ENCODE measurements around the gene PRKAR2A.
A peak's percentile ranks its signal among the peaks of the same experiment; 100 is the strongest.
"Not testable (repeated sequence)": the region's sequence is repeated elsewhere in the genome, so short reads cannot be mapped to it uniquely, and the experiment has no call there.

PRKAR2A gene

GRCh38 chr3:48776854-48777253, 70.8 kb downstream of the PRKAR2A start:
- DNase-seq: no peak

- DNase-seq: no peak
Observed at GRCh38 chr3:48770192-48770502, 77.5 kb downstream of the PRKAR2A start.

GRCh38 chr3:48765376-48765775, 82.3 kb downstream of the PRKAR2A start:
- no peak for DNase-seq

- no peak for DNase-seq
Observed at GRCh38 chr3:48762816-48763215, 84.9 kb downstream of the PRKAR2A start.

- not testable (repeated sequence) for DNase-seq
Observed at GRCh38 chr3:48759991-48760540, 87.6 kb downstream of the PRKAR2A start.

- not testable (repeated sequence) for DNase-seq
Observed at GRCh38 chr3:48759531-48759930, 88.1 kb downstream of the PRKAR2A start.

GRCh38 chr3:48759071-48759470, 88.6 kb downstream of the PRKAR2A start:
- no peak for DNase-seq

GRCh38 chr3:48756640-48757039, 91.0 kb downstream of the PRKAR2A start:
- no peak for DNase-seq

GRCh38 chr3:48750856-48751255, 96.8 kb downstream of the PRKAR2A start:
- DNase-seq: no peak

- DNase-seq: peak; percentile 42
Observed at GRCh38 chr3:48748754-48749153, 98.9 kb downstream of the PRKAR2A start.

- peak; percentile 41 for DNase-seq
Observed at GRCh38 chr3:48747706-48748105, 100.0 kb downstream of the PRKAR2A start.

- DNase-seq: peak; percentile 87
Observed at GRCh38 chr3:48747015-48747615, 100.6 kb downstream of the PRKAR2A start.

GRCh38 chr3:48743773-48744172, 103.9 kb downstream of the PRKAR2A start:
- DNase-seq: no peak

- not testable (repeated sequence) for DNase-seq
Observed at GRCh38 chr3:48741226-48741625, 106.4 kb downstream of the PRKAR2A start.

GRCh38 chr3:48739955-48740823, 107.5 kb downstream of the PRKAR2A start:
- peak; percentile 91 for DNase-seq

- DNase-seq: no peak
Observed at GRCh38 chr3:48739617-48739954, 108.1 kb downstream of the PRKAR2A start.

GRCh38 chr3:48738926-48739616, 108.6 kb downstream of the PRKAR2A start:
- DNase-seq: no peak

GRCh38 chr3:48738144-48738536, 109.5 kb downstream of the PRKAR2A start:
- no peak for DNase-seq

- not testable (repeated sequence) for DNase-seq
Observed at GRCh38 chr3:48735075-48735767, 112.5 kb downstream of the PRKAR2A start.

GRCh38 chr3:48734541-48734940, 113.1 kb downstream of the PRKAR2A start:
- not testable (repeated sequence) for DNase-seq

- not testable (repeated sequence) for DNase-seq
Observed at GRCh38 chr3:48733752-48734518, 113.7 kb downstream of the PRKAR2A start.

- no peak for DNase-seq
Observed at GRCh38 chr3:48727511-48727910, 120.2 kb downstream of the PRKAR2A start.
